NB4 (cell line): ENCODE results near the gene TBC1D13.
"Not testable (repeated sequence)": the region's sequence is repeated elsewhere in the genome, so short reads cannot be mapped to it uniquely, and the experiment has no call there.

Experiments
- DNase-seq: peaks from one replicate; pipeline ENCODE4 v3.0.0; 2010; ENCODE audit warnings: low read depth
- H3K4me3 ChIP-seq: one replicate; pipeline ENCODE4 v1.5.1; 2011; ENCODE audit warnings: mild to moderate bottlenecking, low read depth, low read length, moderate library complexity
- MYC ChIP-seq: IDR thresholded peaks from 2 replicates; pipeline ENCODE4 v1.6.1; 2011; ENCODE audit warnings: low read depth, low read length
- POLR2A ChIP-seq: IDR thresholded peaks from 2 replicates; pipeline ENCODE4 v1.6.1; 2011; ENCODE audit warnings: mild to moderate bottlenecking; ENCODE audit not compliant: insufficient read length; ENCODE audit errors: extremely low read depth
- TF ChIP-seq, protein P1 (sequence below): IDR thresholded peaks from 2 replicates; pipeline ENCODE4 v1.6.1; 2011; ENCODE audit warnings: low read depth, low read length
- TF ChIP-seq, protein P2 (sequence below): IDR thresholded peaks from one replicate; pipeline ENCODE4 v1.5.1; 2012; ENCODE audit warnings: low read depth, low read length

TBC1D13 gene

DNA sequence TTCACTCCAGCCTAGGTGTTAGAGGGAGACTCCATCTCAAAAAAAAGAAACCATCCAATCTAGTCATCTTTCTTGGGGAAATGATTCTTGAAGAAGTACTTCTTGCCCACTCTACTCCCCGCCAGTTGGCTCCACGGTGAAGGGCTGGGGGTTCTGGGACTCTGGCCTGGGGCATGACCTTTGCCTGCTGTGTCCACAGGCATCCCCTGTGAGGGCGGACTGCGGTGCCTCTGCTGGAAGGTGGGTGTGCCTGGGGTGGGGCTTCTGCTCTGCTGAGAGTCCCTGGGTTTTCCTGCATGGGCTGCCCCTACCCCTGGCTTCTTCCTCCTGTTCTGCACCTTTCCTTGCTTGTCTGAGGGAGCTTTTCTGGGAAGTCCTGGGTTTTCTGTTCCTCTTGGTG, 3.5 kb downstream of the TBC1D13 start:
- no peak overlapping the region for H3K4me3 ChIP-seq
- TF ChIP-seq, protein P1, sequence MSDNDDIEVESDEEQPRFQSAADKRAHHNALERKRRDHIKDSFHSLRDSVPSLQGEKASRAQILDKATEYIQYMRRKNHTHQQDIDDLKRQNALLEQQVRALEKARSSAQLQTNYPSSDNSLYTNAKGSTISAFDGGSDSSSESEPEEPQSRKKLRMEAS: no peak
- TF ChIP-seq POLR2A (no peak), MYC (no peak)
- TF ChIP-seq, protein P2, sequence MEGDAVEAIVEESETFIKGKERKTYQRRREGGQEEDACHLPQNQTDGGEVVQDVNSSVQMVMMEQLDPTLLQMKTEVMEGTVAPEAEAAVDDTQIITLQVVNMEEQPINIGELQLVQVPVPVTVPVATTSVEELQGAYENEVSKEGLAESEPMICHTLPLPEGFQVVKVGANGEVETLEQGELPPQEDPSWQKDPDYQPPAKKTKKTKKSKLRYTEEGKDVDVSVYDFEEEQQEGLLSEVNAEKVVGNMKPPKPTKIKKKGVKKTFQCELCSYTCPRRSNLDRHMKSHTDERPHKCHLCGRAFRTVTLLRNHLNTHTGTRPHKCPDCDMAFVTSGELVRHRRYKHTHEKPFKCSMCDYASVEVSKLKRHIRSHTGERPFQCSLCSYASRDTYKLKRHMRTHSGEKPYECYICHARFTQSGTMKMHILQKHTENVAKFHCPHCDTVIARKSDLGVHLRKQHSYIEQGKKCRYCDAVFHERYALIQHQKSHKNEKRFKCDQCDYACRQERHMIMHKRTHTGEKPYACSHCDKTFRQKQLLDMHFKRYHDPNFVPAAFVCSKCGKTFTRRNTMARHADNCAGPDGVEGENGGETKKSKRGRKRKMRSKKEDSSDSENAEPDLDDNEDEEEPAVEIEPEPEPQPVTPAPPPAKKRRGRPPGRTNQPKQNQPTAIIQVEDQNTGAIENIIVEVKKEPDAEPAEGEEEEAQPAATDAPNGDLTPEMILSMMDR: no peak
- DNase-seq: no peak

DNA sequence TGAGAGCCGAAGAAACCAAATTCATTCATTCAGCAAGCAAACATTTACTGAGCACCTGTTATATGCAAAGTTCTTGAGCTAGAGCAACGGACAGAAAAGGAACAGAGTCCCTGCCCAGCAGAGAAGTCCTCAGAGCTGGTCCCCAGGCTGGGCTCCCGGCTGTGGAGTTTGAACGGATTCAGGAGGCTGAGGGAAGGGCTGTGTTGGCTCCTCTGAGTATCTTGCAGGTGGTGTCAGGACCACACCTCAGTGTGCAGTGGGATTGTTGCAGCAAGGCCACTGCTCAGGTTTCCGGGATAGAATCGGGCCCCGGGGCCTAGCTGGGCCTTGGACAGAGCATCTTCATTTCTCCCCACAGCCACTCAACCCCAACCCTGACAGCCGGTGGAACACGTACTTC, 5.1 kb downstream of the TBC1D13 start:
- no peak for DNase-seq
- TF ChIP-seq, protein P1: no peak
- no peak for TF ChIP-seq MYC
- no peak overlapping the region for H3K4me3 ChIP-seq

DNA sequence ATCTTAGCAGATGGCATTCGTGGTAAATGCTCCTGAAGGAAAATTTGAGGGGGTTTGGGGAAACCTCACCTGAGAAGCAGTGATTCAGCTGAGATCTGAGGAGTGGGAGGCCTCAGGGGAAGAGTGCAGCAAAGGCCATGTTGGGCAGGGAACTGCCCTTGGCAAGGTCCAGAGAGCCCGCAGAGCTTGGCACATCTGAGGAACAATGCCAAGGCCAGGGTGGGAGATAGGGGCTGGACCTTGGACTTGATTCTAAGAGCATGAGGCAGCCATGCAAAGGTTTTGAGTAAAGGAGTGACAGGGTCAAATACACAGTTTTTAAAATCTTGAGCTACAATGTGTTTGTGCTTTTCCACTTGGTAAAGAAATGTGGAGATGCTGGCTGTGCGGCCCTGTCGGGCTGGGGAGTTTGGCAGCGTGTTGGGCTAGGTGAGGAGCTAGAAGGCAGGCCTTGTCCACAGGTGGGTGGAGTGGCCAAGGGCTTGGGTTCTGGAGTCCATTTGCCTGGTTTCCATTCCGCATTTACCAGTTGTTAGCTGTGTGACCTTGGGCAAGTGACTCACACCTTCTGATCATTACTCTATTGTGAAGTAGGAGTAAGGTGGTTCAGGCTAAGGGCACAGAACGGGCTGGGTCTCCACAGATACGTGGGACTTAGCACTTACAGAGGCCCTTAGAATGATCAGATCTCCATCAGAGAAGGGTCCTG, 6.1 kb downstream of the TBC1D13 start:
- DNase-seq: no peak
- no peak overlapping the region for H3K4me3 ChIP-seq
- TF ChIP-seq, protein P1: no peak
- TF ChIP-seq, protein P2: no peak
- no peak for TF ChIP-seq MYC
- no peak for TF ChIP-seq POLR2A

DNA sequence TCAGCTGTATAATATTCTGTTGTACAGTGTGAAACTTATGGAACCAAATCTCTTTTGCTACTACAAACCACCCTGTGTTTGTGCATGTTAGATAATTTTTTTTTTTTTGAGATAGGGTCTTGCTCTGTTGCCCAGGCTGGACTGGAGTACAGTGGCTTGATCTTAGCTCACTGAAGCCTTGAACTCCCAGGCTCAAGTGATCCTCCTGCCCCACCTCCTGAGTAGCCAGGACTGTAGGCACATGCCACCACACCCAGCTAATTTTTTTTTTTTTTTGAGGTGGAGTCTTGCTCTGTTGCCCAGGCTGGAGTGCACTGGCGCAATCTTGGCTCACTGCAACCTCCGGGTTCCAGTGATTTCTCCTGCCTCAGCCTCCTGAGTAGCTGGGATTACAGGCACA, 7.9 kb downstream of the TBC1D13 start:
- DNase-seq, H3K4me3 ChIP-seq: not testable (repeated sequence)

DNA sequence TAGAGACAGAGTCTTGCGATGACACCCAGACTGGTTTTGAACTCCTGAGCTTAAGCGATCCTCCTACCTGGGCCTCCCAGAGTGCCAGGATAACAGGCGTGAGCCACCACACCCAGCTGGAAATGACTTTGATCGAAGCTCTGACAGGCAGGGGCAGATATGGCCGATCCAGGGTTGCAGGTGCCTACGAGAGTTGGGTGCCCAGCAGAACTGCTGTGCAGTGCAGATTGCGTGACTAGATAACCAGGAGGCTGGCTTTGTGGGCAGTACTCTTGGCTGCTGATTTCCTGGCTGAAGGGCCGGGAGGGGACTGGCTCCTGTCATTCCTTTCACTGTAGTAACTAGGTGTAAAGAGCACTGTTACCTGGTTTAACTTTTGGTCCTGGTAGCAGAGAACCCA, 11.8 kb downstream of the TBC1D13 start:
- TF ChIP-seq, protein P2: no peak
- TF ChIP-seq POLR2A: no peak
- TF ChIP-seq MYC: no peak
- TF ChIP-seq, protein P1: no peak
- no peak overlapping the region for H3K4me3 ChIP-seq
- DNase-seq: no peak

DNA sequence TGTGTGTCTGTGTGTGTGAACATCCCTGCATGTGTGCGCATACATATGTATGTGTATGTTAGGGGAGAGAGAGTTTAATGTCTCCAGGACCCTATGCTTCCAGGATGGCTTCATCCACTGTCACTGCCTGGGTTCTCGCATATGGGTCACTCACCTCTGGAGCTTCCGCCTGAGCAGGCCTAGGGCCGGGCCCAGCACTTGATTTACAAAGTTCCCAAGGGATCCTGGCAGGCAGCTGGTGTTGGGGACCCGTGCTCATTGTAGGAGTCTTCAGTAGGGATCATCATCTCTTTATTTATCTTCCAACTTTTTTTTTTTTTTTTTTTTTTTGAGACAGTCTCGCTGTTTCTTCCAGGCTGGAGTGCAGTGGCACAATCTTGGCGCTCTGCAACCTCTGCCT, 13.0 kb downstream of the TBC1D13 start:
- no peak for DNase-seq
- H3K4me3 ChIP-seq: no peak overlapping the region
- TF ChIP-seq MYC (no peak), POLR2A (no peak)
- TF ChIP-seq, protein P2: no peak
- TF ChIP-seq, protein P1: no peak

DNA sequence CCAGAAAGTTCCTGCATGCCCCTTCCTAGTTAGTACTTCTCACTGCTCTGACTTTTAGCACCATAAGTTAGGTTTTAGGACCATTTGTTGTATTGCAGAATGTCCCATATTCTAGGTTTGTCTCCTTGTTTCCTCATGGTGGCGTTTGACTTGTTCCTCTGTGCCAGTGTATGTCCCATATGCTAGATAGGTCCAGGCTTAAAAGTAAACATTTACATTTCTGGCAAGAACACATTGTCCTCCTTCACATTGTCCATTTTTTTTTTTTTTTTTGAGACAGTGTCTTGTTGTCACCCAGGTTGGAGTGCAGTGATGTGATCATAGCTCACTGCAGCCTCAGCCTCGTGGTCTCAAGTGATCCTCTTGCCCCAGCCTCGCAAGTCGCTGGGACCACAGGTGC, 15.4 kb downstream of the TBC1D13 start:
- TF ChIP-seq POLR2A (no peak), MYC (no peak)
- TF ChIP-seq, protein P1: no peak
- TF ChIP-seq, protein P2: no peak
- no peak overlapping the region for H3K4me3 ChIP-seq
- no peak for DNase-seq
